HS-5 (cell line): ENCODE results near the gene MAP3K19.
"Not testable (repeated sequence)": the region's sequence is repeated elsewhere in the genome, so short reads cannot be mapped to it uniquely, and the experiment has no call there.

Experiments used
- DNase-seq: peaks from one replicate; pipeline ENCODE4 v3.0.0-alpha.2; 2012; ENCODE audit warnings: low read depth

MAP3K19 gene, protein sequence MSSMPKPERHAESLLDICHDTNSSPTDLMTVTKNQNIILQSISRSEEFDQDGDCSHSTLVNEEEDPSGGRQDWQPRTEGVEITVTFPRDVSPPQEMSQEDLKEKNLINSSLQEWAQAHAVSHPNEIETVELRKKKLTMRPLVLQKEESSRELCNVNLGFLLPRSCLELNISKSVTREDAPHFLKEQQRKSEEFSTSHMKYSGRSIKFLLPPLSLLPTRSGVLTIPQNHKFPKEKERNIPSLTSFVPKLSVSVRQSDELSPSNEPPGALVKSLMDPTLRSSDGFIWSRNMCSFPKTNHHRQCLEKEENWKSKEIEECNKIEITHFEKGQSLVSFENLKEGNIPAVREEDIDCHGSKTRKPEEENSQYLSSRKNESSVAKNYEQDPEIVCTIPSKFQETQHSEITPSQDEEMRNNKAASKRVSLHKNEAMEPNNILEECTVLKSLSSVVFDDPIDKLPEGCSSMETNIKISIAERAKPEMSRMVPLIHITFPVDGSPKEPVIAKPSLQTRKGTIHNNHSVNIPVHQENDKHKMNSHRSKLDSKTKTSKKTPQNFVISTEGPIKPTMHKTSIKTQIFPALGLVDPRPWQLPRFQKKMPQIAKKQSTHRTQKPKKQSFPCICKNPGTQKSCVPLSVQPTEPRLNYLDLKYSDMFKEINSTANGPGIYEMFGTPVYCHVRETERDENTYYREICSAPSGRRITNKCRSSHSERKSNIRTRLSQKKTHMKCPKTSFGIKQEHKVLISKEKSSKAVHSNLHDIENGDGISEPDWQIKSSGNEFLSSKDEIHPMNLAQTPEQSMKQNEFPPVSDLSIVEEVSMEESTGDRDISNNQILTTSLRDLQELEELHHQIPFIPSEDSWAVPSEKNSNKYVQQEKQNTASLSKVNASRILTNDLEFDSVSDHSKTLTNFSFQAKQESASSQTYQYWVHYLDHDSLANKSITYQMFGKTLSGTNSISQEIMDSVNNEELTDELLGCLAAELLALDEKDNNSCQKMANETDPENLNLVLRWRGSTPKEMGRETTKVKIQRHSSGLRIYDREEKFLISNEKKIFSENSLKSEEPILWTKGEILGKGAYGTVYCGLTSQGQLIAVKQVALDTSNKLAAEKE (N-terminal part only)

DNA sequence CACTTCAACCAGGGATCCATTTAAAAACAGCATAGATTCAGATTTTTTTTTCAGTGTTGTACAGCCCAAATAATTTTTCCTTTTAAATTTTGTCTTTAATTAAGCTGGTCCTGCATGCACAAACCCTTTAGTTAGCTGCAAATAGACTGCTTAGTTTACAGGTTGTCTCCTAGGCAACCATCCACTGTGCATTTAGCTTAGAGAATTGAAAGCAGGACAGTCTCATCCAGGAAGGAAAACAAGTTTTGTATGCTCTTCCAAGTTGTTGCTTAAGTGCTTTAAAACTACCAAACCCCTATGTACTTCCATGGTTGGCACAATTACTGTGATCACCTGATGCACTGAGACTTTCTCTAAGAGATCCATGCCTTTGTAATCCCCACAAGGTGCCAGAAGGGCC, at the start of gene MAP3K19:
MAP3K19 (minus strand) TSS at position 148 of the 400 bp plus-strand sequence. CDS start 22,800 bp downstream, outside the sequence.
- no peak for DNase-seq

DNA sequence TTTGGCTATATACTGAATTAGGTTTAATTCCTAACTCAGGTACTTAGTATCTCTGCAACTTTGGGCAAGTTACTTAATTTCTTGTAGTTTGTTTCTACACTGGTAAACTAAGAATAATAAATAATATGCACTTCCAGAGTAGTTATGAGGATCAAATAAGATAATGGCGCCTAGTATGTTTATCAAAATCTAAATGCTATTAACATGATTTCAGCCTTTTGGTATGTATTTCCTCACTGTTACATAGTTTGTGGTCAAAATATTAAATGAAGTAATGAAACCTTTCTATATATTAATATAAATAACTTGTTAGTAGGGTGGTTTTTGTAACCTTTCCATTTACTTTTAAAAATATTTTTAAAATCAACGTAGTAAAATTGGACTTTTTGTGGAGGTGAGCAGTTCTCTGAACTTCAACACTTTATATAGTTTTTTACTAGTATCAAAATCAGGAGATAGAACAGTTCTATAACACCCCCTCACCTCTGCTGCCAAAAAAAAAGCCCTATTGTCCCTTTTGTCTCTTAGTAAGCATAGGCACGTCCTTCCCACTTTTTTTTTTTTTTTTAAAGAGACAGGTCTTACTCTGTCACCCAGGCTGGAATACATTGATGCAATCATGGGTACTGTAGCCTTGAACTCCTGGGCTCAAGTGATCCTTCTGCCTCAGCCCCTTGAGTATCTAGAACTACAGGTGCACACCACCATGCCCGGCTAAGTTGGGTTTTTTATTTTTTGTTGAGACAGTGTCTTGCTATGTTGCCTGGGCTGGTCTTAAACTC, 49.6 kb upstream of the MAP3K19 start:
- no peak for DNase-seq

DNA sequence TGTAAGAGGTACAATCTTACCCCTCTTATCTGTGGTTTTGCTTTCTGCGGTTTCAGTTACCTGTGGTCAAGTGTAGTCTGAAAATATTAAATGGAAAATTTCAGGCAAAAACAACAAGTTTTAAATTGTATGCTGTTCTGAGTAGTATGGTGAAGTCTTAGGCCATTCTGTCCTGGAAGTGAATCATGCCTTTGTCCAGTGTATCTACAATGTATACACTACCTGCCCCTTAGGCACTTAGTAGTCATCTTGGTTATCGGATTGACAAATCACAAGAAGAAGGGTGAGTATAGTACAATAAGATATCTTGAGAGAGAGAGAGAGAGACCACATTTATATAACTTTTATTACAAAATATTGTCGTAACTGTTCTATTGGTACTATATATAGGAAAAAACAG, 48.3 kb upstream of the MAP3K19 start:
- no peak for DNase-seq

DNA sequence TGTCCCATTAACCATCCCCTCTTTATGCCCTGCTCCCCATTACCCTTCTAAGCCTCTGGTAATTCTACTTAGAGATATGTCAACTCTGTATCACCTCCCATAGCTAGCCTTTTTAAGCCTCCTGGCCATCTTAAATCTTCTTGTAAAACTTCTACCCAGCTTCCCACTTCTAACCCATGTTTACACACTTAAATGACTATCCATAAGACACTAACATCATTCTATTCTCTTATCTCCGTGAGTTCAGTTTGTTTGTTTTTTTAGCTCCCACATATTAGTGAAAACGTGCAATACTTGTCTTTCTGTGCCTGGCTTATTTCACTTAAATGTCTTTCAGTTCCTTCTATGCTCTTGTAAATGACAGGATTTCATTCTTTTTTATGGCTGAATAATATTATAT, 47.3 kb upstream of the MAP3K19 start:
- no peak for DNase-seq

DNA sequence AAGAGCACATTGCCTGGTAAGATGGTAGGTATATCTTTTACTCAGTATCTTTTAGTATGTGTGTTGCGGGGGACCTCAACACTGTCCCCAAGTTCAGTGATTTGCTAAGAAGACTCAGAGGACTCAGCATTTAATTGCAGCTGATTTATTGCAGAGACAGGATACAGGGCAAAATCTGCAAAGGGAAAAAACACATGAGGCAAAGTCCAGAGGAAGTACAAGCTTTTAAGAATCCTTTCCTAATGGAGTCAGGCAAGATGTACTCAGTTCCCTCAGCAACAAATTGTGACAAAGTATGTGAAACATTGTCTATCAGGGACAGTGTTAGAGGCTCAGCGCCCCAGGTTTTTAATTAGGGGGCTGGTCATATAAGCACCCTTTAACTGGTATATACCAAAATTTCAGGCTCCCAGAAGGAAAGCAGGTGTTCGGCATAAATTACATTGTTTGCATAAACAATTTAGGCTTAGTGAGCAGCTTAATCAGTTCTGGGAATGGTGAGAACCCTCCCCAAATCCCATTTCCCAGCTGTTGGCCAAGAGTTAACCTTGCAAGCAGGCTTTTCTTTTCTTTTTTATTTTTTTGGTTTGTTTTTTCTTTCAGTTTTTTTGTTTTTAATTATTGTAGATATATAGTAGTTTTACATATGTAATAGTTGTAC, 46.6 kb upstream of the MAP3K19 start:
- no peak for DNase-seq

DNA sequence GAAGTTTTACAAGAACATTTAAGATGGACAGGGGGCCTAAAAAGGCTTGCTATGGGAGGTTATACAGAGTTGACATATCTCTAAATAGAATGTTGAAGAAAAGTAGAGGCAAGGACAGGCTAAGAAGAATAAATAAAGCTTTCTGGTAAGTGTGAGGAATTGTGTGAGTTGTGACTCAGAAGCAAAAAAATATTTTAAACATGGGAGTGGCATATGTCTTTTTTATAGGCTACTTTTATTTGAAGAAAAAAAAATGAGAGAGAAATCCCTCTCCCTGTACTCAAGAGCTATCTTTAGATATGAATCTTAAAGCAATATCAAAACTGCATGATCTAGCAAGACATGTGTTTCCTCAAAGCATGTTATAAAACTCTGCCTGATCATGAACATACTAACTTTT, 45.9 kb upstream of the MAP3K19 start:
- no peak for DNase-seq

DNA sequence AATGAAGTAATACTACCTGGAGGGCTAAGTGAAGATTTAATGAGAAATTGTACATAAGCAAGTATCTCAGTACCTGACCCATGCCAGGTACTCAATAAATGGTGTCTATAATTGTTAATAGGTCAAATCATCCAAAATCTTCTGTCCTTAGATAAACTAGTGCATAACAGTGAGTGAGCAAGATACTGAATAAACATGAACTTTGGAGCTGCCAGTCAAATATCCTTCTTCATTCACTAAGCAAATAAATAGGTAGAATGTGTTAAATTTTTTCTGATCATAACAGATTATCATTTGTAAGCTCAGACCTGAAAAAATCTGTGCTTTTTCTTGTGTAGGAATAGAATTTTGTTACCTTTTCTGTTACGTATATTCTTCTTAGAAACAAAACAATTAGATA, 44.4 kb upstream of the MAP3K19 start:
- DNase-seq: no peak

DNA sequence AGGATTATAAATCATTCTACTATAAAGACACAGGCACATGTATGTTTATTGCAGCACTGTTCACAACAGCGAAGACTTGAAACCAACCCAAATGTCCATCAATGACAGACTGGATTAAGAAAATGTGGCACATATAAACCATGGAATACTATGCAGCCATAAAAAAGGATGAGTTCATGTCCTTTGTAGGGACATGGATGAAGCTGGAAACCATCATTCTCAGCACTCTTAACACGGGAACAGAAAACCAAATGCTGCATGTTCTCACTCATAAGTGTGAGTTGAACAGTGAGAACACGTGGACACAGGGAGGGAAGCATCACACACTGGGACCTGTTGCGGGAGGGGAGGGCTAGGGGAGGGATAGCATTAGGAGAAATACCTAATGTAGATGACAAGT, 42.4 kb upstream of the MAP3K19 start:
- not testable (repeated sequence) for DNase-seq

DNA sequence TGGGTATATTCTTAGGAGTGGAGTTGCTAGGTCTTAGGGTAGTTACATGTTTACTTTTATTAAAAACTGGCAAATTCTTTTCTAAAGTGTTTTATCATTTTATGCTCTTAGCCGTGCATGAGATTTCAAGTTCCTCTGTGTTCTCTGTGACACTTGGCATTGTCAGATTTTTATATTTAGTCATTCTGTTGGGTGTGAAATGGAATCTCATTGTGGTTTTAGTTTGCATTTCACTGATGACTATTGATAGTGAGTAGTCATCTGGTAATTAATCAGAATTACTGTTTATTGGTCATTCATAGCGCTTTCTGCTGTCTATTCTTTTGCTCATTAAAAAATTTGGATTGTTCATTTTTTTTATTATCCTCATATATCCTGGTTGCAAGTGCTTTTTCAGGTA, 39.0 kb upstream of the MAP3K19 start:
- no peak for DNase-seq

DNA sequence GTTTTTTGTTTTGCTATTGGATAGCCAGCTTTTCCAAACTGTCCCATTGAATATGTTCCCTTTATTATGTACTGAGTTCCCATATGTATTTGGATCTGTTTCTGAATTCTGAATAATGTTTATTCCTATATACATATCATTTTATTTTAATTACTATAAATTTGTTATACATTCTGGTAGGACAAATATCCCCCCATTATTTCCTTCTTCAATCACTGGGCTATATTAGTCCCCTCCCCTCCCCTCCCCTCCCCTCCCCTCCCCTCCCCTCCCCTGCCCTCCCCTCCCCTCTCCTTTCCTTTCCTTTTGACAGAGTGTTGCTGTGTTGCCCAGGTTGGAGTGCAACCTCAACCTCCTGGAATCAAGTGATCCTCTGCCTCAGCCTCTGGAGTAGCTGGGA, 31.2 kb upstream of the MAP3K19 start:
- no peak for DNase-seq

DNA sequence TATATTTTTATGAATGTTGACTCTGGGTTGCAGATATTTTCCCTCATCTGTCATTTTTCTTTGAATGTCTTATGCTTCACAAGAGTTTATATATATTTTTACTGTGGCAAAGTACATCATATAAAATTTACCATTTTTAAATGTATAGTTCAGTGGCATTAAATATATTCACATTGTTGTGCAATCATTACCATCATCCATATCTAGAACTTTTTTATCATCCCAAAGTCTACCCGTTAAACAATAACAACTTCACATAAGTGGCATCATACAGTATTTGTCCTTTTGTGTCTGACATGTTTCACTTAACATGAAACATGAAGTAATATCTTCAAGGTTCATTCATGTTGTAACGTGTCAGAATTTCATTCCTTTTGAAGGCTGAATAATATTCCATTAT, 29.3 kb upstream of the MAP3K19 start:
- no peak for DNase-seq

DNA sequence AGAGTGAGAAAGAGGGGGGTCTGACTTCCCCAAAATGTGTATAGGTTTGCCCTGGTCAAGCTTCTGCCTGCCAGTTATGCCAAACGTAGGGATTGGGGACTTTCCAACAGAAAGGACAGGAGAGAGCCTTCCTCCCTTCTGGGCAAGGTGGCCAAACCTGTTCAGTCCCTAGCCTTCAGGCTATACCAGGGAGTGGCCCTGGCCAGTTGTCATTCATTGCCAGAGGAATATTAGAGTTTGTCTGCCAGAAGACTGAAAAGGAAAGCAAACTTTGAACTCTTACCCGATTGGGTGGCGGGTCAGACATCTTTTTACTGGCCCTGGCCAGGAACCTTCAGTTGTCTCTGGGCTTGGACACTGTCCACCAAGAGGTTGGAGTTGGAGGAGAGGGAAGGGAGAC, 27.0 kb upstream of the MAP3K19 start:
- no peak for DNase-seq

DNA sequence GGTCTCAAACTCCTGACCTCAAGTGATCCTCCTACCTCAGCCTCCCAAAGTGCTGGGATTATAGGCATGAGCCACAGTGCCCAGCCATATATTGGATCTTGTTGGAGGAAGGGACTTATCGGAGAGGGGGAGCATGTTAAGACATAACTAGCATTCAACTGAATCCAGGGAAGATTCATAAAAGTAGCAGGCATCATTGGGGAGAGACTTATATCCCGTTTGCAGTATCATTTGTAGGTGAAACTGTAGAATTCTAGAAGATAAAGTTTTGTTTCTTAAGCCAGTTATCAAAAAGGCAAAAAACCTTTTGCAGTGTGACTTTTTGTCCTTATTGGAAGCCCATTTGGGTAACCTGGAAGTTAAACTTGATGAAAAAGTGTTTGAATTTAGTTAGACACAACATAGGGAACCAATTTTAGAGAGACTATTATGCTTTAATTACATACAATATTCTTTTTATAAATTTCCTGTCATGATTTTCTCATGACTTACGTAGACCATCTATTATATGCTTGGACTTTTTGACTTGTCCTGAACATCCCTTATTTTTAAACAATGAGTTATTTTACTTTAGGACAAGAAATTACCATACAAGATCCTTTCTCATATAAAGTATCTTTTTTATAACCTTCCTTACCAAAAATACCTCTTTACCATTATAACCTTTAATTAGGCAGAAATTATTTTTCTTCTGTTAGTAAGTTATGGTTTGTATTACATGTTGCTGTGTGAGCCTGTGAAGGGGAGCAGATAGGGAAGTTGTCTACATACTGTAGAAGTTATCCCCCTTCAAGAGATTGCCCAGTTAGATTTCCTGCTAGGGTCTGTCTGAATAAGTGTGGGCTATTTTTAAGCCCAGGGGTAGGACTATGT, 25.1 kb upstream of the MAP3K19 start:
- no peak for DNase-seq

DNA sequence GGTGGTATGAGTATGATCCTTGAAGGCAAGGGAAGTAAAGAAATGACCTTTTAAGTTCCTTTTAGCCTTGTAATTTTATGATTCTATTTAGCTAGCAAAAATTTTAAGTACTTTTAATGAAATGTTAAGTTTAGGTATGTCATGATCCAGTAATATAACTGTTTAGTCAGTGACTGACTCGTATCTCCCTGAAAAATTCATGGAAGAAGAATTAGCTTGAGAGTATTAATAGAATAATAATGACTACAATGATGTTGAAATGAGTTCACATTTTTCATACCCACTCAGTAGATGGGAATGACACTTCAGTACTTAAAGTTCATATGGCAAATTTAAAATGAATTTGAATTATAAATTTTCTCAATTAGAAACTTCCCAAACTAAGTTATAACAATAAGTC, 19.5 kb upstream of the MAP3K19 start:
- peak; percentile 19 for DNase-seq

DNA sequence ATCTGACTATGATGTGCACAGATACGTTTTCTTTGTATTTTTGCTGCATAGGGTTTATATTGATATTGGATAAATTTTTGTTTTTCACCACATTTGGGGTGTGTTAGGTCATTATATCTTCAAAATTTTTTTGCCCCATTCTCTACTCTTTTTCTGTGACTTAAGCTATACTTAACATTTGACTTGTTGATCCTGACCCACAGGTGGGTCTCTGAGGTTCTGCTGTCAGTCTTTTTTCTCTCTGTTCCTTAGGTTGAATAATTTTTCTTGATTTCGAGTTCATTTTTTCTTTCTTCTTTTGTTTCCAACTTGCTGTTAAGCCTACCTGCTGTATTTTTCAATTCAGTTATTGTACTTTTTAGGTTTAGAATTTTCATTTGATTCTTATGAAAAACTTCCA, 16.9 kb upstream of the MAP3K19 start:
- DNase-seq: no peak

DNA sequence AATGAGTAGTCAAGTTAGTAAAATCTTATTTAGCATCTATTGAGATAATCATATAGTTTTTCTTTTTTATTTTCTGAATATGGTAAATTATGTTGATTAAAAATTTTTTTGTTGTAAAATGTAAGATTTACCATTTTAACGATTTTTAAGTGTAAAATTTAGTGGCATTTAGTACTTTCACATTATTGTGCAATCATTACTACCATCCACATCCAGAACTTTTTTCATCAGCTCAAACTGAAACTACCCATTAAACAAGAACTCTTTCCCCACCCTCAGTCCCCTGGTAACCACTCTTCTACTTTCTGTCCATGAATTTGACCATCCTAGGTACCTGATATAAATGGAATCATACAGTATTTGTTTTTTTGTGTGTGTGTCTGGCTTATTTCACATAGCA, 16.0 kb upstream of the MAP3K19 start:
- DNase-seq: no peak

DNA sequence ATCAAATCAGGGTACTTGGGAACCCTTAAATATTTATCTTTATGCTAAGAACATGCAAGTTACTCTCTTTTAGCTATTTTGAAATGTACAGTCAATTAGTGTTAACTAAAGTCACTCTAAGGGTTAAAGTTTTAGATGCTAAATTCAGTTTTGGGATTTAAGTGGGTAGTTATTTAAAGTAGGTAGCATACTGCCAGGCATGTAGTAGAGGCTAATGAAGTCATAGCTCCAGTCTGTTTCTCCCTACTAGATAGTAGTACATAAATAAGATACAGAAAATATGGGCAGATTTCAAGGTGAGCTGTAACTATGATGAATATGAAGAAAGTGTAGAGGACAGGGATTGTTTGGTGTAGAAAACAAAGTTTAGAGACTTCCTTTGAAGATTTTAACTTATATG, 12.3 kb upstream of the MAP3K19 start:
- no peak for DNase-seq

DNA sequence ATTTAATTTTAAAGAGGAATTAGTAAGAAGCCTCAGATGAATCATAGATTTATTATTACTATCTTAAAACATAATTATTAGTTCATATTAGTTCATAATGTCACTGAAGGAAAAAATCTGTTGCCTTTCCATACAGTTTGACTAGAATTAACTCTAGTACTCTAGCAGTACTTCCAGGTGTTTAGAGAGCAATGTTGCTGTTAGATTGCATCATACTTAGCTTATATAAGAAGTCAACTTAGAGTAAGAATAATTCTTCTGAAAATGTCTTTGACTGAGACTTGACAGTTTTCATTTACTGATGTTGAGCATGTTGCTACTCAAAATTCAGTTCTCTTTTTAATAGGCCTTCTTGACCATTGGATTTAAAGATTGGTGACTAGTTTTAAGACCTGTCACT, 9.5 kb upstream of the MAP3K19 start:
- DNase-seq: no peak

DNA sequence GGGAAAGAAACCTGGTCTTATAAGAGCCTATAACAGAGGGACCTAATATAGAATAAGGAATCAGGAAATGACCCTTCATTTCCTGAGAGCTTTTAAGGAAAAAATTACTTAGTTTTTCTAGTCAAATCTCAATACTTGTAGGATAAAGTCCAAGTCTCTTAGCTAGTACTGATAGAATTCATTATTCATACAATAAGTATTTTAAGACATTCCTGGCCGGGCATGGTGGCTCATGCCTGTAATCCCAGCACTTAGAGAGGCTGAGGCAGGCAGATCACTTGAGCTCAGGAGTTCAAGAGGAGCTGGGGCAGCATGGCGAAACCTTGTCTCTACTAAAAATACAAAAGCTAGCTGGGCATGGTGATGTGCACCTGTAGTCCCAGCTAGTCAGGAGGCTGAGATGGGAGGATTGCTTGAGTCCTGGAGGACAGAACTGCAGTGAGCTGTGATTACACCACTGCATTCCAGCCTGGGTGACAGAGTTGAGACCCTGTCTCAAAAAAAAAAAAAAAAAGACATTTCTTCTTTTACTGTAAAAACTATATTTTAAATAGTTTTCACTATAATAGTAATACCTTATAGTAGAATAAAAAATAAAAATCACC, 8.0 kb upstream of the MAP3K19 start:
- peak; percentile 50 for DNase-seq

DNA sequence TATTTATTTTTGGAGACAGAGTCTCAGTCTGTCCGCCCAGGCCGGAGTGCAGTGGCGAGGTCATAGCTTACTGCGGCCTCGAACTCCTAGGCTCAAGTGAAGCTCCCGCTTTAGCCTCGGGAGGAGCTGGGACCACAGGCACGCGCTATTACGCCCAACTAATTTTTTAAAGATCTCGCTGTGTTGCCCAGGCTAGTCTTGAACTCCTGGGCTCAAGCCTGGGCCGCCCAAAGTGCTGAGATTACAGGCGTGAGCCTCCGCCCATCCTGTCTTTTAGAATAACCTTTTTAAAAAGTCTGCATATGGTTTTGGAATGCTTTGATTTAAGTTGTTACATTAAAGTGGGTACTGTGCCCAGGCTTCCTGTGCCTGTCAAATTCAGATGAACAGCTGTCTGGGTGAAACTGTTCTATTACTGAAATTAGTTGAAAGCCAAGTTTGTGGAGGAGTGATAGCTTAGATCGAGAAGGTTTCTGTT, 5.8 kb upstream of the MAP3K19 start:
- no peak for DNase-seq
